Measurements from ENCODE around the gene GAB2. TPM values are rescaled to one million over a fixed set of nuclear protein-coding genes. Genes with fewer than 3 reads are reported as not detected.

Gene GAB2
- total and polyA plus RNA-seq, 2 of the 13 experiments (the other 11 are each of a cell fraction or from before 2014, with no cell fraction given) = 4.1 to 8.6 TPM

- TF ChIP-seq, protein P1, sequence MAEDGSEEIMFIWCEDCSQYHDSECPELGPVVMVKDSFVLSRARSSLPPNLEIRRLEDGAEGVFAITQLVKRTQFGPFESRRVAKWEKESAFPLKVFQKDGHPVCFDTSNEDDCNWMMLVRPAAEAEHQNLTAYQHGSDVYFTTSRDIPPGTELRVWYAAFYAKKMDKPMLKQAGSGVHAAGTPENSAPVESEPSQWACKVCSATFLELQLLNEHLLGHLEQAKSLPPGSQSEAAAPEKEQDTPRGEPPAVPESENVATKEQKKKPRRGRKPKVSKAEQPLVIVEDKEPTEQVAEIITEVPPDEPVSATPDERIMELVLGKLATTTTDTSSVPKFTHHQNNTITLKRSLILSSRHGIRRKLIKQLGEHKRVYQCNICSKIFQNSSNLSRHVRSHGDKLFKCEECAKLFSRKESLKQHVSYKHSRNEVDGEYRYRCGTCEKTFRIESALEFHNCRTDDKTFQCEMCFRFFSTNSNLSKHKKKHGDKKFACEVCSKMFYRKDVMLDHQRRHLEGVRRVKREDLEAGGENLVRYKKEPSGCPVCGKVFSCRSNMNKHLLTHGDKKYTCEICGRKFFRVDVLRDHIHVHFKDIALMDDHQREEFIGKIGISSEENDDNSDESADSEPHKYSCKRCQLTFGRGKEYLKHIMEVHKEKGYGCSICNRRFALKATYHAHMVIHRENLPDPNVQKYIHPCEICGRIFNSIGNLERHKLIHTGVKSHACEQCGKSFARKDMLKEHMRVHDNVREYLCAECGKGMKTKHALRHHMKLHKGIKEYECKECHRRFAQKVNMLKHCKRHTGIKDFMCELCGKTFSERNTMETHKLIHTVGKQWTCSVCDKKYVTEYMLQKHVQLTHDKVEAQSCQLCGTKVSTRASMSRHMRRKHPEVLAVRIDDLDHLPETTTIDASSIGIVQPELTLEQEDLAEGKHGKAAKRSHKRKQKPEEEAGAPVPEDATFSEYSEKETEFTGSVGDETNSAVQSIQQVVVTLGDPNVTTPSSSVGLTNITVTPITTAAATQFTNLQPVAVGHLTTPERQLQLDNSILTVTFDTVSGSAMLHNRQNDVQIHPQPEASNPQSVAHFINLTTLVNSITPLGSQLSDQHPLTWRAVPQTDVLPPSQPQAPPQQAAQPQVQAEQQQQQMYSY (CRISPR knock-in tag; IDR thresholded peaks at IDR 0.05) = no peak
- TF ChIP-seq DRAP1 (CRISPR knock-in tag; IDR thresholded peaks at IDR 0.05) (no peak), ZNF674 (CRISPR knock-in tag; IDR thresholded peaks at IDR 0.05; ENCODE audit: low read depth) (no peak), E2F2 (CRISPR knock-in tag; IDR thresholded peaks at IDR 0.05; ENCODE audit: borderline replicate concordance) (no peak), IKZF4 (CRISPR knock-in tag; IDR thresholded peaks at IDR 0.05; ENCODE audit: borderline replicate concordance, low read depth, not compliant biosample characterization) (no peak), ZNF230 (CRISPR knock-in tag; IDR thresholded peaks at IDR 0.05) (no peak), ZNF703 (CRISPR knock-in tag; IDR thresholded peaks at IDR 0.05; ENCODE audit: borderline replicate concordance) (no peak), ZNF468 (CRISPR knock-in tag; IDR thresholded peaks at IDR 0.05) (no peak), RFXAP (CRISPR knock-in tag; IDR thresholded peaks at IDR 0.05; ENCODE audit: borderline replicate concordance) (no peak)
Observed at GRCh38 chr11:78224506-78224905, 193.1 kb downstream of the GAB2 start (continued).
